HG02943 (cell line): ENCODE measurements around the gene RNF125.
"Not testable (repeated sequence)": the region's sequence is repeated elsewhere in the genome, so short reads cannot be mapped to it uniquely, and the experiment has no call there.

Experiments used
- ATAC-seq: cut with Tn5 transposase; IDR thresholded peaks from one replicate; pipeline ENCODE4 v1.9.1; 2021; ENCODE audit warnings: mild to moderate bottlenecking, low read depth, moderate library complexity; ENCODE audit not compliant: unreplicated experiment

Gene RNF125

DNA sequence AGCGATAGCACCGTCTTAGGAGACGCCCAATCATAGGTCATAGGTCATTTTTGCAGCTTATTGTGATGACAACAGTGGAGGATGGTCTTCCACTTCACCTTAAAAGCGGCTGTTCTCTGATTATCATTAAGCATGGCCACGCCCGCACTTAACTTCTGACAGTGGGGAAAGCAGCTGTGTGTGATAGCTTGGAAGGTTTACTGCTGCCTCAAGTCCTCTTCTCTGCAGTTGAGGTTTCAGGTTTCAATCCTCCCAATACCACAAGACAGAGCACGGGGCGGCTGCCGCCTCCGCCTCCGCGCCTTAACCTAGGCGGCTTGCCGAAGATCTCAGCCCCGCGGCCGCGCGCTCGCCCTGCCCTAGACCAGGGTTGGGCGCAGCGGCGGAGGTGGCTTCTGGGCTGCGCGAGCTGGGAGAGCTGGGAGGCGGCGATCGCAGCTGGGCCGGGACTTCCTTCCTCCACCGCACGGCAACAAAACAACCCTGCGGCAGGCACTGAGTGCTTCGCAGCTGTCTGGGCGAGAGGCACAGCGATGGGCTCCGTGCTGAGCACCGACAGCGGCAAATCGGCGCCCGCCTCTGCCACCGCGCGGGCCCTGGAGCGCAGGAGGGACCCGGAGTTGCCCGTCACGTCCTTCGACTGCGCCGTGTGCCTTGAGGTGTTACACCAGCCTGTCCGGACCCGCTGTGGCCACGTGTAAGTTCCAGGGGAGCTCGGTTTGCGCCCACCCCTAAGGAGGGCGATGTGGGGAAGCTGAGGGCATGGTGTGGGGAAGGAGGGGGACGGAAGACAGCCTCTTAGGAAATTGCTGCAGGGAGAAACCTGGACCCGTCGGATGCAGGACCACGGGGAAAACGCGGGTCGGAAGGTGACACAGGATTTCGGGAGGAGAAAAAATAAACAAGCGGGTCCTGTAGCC, at the start of gene RNF125:
TSS of gene RNF125 (plus strand) at position 495 of the 920 bp plus-strand sequence. CDS start at position 534, 39 bp downstream.
- ATAC-seq, result peak; percentile 80

DNA sequence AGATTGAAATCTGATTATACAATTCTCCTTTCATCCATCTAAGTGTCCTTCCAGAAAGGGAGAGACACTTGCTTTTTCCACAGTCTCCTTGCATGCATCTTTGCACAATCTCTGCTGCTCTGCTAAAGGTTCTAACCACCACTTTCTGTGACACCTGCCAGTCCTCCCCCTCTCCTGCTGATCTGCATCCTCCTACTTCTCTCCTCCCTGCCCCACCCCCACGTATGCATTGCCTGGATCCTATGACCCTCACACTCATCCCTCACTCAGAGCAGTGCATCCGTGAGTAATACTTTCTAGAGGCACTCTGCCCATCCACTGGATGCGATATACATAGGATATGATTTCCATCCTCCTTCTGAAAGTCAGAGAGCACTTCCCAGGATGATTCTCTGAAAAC, 48.0 kb upstream of the RNF125 start:
- no peak for ATAC-seq

DNA sequence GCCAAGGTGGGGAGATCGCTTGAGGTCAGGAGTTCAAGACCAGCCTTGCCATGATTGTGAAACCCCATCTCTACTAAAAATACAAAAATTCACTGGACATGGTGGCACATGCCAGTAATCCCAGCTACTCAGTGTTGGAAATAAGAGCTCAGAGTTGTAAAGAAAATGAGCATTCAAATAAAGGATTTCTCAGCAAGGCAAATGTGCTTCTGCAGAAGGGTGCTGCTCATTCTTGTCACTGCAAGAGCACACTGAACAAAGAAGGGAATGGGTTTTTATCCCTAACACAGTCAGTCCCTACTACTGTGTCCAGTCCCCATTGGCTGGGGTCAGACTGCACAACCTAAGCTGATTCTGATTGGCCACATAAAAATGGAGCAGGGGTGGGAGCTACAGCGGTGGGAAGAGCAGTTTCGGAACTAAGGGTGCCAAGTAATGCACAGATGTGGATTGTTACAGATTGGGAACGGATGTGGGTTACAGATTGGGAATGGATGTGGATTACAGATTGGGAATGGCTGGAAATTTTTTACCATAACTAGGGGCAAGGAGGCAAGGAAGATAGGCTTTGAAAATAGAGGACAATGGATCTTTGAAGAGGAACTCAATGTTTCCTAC, 44.6 kb upstream of the RNF125 start:
- ATAC-seq, result no peak

DNA sequence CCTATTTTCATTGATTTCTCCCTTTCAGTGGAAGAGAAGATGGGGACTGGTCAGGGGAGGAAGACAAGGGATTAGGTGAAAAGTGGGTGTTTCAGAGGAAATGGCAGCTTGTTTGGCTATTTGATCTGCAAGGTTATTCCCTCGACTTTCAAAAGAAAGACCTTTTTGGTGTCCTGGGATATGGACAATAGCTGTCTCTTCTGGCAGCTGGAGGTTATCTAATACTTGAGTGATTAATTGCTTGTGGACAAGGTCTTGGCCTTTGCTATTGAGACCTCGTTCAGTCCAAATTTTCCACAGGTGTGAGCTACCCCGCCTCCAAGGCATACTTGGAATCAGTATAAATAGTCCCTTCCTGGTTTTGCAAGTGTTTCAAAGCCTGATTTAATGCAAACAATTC, 42.4 kb upstream of the RNF125 start:
- no peak for ATAC-seq

DNA sequence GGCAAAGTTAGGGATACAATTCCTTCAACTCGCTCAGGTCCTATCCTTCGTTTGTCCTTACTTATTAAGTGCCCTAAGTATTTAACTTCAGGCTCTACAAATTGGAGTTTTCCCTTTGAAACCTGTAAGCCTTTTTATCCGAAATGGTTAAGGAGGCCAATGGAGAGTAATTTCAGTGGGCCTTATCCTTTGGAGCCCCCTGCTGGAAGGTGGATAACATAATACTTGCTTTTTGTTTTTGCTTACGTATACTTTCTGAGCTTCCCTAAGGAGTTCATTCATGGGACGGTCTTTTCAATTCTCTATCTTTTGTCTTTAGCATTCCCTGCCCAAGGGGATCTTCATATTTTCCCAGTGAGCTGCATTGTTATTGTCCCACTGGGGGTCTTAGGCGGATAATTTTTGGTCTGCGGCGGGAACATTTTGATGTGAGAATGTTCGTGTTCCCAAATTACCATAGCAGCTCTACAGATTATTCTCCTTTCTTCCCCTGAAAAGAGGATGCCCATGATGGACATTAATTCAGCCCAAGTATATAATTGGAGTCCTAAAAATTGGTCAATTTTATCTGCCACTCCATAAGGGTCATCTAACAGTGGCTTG, 41.3 kb upstream of the RNF125 start:
- no peak for ATAC-seq

DNA sequence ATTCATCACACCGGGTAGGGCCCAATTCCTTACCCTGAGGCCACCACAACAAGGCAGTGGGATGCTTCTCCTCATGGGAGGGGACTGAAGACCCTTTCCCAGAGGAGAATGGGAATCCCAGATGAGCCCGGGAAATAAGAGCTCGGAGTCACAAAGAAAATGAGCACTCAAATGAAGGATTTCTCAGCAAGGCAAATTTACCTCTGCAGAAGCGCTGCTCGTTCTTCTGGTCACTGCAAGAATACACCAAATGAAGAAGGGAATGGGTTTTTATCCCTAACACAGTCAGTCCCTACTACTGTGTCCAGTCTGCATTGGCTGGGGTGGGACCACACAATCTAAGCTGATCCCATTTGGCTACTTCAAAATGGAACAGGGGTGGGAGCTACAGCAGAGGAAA, 40.0 kb upstream of the RNF125 start:
- no peak for ATAC-seq

DNA sequence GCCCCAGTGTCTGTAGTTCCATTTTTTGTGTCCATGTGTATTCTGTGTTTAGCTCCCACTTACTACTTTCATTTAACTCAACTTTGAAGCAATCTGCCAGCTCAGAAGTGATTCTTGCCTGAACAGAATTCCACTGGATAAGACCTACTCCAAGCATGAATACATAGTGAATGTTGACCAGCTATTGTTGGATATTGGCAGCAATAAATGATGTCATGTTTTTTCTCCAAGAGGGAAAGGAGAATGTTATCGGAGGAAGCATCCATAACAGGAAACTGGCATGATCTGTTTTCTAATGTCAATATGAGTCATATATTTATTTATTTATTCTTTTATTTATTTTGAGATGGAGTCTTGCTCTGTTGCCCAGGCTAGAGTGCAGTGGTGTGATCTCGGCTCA, 38.9 kb upstream of the RNF125 start:
- ATAC-seq, result no peak

DNA sequence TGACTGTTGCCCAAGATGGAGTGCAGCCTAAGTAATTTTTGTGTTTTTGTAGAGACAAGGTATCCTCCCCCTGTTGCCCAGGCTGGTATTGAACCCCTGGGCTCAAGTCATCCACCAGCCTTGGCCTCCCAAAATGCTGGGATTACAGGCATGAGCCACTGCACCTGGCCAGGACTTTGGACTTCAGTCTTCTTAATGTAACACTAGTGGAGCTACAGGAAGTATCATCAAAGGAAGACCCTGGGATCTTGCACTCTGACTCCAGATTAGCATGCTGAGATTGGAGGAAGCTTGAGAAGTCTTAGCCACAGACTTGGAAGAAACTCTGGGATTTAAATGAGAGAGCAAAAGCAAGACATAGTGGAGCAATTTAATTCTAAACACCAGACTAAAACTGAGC, 37.8 kb upstream of the RNF125 start:
- no peak for ATAC-seq

- ATAC-seq, result no peak
Measured at GRCh38 chr18:31983020-31983419, 35.6 kb upstream of the RNF125 start.

DNA sequence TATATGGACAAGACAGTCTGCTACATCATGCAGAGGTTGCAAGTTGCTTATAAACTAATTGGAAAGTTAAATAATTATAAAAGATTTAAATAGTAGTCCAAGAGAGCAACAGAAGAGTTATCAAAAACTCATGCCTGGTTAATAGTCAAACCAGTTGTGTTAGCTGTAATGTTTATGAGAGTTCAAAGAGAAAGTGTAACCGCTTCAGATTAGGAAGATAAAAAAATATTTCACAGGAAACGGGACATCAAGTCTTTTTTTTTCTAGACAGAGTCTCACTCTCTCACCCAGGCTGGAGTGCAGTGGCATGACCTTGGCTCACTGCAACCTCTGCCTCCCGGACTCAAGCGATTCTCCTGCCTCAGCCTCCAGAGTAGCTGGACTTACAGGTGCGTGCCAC, 34.6 kb upstream of the RNF125 start:
- no peak for ATAC-seq

DNA sequence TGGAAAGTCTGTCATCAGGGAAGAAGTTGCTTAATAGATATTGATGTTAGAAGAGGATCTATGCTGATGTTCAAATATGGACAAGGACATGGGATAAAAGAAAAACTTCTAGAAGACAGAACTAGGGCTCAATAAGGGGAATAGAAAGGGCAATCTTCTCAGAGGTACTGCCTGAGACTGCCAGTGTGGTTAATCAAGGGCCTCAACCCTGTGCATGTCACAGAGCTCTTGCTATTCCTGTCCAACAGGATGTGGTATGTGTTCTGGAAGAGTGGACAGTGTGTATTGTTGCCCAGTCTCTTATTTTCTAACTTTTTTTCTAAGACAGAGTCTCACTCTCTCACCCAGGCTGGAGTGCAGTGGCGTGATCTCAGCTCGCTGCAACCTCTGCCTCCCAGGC, 27.8 kb upstream of the RNF125 start:
- peak; percentile 98 for ATAC-seq

DNA sequence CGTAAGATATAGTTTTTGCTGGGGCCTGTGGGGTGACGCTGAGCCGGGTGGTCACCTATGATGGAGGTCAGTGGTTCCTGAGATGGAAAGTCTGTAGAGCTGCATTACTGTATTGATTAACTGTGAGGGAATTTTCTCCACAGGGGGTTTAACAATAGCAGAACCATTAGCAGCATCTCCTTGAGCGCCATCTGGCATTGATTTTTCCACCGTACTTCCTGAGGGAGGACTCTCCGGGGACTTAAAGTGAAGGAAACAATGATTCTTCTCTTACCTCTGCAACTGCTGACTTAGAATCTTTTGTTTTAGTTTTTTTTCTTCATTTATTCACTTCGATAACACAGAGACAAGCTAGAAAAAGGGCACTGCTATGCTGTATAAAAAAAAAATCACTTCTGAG, 22.6 kb upstream of the RNF125 start:
- ATAC-seq, result no peak

GRCh38 chr18:31998880-31999412, 19.7 kb upstream of the RNF125 start:
- no peak for ATAC-seq

DNA sequence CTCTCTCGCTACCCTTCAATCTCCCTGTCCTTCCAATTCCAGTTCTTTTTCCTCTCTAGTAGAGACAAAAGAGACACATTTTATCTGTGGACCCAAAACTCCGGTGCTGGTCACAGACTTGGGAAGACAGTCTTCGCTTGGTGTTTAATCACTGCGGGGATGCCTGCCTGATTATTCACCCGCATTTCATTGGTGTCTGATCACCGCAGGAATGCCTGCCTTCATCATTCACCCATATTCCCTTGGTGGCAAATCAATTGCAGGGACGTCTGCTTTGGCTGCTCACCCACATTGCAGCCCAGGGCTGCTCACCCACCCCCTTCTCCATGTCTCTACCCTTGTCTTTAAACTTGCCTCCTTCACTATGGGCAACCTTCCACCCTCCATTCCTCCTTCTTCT, 17.5 kb upstream of the RNF125 start:
- not testable (repeated sequence) for ATAC-seq

GRCh38 chr18:32003822-32004221, 14.8 kb upstream of the RNF125 start:
- ATAC-seq, result not testable (repeated sequence)

DNA sequence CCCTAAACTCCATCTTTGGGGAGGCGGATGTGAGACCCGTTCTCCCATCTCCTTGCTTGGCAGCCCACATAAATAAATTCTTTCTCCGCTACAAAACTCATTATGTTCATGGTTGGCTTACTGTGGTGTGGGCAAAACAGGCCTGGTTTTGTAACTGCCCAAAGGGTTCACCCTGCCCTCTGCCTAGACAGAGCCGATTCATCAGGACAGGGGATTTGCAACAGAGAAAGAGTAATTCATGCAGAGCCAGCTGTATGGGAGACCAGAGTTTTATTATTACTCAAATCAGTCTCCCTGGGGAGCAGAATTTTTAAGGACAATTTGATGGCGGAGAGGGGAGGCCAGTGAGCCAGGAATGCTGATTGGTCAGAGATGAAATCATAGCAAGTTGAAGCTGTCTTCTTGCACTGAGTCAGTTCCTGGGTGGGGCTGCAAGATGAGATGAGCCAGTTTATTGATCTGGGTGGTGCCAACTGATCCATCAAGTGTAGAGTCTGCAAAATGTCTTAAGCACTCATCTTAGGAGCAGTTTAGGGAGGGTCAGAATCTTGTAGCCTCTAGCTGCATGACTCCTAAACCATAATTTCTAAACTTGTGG, 8.4 kb upstream of the RNF125 start:
- no peak for ATAC-seq

DNA sequence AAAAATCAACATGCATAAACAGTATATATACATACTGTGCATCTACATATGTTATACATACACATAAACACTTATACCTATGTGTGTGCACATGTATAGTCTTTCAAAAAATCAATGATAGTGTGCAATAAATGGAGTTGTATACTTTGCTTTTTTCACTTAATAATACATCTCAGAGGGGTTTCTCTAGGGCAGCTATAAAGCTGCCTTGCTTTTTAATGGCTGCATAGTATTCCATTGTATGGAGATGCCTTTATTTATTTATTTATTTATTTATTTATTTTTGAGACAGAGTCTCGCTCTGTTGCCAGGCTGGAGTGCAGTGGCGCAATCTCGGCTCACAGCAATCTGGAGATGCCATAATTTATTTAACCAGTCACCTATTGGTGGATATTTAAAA, 7.4 kb upstream of the RNF125 start:
- no peak for ATAC-seq

DNA sequence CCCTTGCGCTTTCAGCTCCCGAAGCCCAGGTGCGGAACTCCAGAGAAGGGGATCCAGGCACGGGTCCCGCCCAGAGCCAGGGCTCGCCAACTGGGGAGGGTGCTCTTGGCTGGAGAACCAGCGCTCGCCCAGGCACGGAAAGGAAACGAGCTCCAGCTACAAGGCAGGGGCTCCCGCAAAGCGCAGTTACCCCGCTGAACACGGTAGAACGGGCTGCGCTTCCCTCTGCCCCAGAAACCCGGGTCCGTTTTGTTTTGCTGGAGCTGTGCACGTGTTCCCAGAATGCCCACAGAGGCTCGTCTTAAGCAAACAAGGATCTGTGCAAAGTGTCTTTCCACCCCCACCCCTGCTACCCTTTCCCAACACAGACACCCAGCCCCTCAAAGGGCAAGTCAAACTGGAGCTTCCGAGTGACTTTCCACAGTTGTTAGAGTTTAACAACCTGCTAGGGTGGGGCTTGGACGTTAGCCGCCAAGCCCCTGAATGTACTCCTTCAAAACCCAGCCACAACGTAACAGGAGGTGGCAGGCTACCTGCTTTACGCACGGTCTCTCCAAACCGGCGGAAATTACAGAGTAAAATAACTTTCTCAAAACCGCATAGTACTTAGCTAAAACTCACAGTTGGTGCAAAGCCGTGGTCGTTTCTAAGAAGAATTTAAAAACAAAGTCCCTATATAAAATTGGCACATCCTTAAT, 775 bp downstream of the RNF125 start:
- no peak for ATAC-seq

DNA sequence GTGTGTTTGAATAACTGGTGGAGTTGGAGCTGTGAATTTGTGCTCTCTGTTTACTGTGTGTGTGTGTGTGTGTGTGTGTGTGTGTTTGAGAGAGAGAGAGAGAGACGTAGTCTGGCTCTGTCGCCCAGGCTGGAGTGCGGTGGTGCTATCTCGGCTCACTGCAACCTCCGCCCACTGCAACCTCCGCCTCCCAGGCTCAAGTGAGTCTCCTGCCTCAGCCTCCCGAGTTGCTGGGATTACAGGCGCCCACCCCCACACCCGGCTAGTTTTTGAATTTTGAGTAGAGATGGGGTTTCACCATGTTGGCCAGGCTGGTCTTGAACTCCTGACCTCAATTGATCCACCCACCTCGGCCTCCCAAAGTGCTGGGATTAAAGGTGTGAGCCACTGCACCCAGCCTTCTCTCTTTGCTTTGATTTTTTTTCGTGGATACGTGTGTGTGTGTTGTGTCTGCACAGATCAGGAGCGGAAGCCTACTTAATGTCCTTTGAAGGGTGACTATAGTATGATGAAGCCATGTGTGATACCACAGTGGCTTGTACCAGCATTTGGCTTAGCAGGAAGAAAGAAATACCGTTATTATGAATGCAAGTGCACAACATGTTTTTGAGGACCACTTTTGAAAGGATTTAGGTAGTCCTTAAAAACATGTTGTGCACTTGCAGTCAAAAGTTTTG, 1.5 kb downstream of the RNF125 start:
- ATAC-seq, result not testable (repeated sequence)
